ENCODE data around the gene SSBP3. TPM values are rescaled to one million over a fixed set of nuclear protein-coding genes. Genes with fewer than 3 reads are reported as not detected.
A peak's percentile ranks its signal among the peaks of the same experiment; 100 is the strongest.

Gene SSBP3
- total RNA-seq, 1 donor from 2014 or later, result 19.7 TPM

DNA sequence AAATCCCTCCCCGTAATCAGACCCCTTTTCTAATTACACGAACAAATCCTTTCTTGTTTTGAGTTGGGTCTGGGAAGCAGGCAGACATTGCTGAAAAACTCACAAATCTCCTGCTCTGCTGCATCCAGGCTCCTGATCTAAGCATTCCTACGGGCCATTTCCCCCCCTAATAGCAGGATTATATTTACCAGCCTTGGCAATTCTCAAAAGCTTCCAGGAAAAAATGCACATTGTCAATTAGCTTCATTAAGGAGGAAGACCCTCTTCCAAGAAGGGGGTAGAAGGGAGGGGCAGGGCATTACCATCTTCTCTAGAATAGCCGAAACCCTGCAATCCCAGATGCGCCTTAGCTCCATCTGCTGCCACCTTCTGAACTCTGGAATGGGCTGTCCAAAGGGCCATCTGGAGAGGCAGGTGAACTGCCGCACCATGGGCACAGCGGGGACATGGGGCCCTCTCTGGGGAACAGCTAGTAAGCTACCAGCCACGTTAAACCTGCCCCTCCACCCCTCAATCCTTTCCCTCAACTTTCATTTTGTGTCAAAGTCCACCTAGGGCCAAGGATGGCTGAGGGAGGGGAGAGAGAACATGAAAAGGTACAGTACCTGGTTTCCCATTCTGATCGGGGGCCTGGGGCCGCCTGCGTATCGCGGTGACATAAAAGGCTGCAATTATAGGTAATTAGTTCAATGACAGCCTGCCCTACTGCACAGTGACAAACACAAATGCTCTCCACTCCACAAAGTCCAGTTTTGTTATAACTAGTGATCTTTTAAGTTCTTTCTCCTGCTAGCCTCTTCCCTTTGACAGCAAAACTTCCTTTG, 149.5 kb downstream of the SSBP3 start:
- TF ChIP-seq, protein P1, sequence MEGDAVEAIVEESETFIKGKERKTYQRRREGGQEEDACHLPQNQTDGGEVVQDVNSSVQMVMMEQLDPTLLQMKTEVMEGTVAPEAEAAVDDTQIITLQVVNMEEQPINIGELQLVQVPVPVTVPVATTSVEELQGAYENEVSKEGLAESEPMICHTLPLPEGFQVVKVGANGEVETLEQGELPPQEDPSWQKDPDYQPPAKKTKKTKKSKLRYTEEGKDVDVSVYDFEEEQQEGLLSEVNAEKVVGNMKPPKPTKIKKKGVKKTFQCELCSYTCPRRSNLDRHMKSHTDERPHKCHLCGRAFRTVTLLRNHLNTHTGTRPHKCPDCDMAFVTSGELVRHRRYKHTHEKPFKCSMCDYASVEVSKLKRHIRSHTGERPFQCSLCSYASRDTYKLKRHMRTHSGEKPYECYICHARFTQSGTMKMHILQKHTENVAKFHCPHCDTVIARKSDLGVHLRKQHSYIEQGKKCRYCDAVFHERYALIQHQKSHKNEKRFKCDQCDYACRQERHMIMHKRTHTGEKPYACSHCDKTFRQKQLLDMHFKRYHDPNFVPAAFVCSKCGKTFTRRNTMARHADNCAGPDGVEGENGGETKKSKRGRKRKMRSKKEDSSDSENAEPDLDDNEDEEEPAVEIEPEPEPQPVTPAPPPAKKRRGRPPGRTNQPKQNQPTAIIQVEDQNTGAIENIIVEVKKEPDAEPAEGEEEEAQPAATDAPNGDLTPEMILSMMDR (IDR thresholded peaks at IDR 0.05; ENCODE audit: insufficient read depth, low read length, poor library complexity, severe bottlenecking), result no peak
- H3K36me3 ChIP-seq (ENCODE audit: control insufficient read depth, insufficient read depth, low read length), result no peaks in the 10 kb centered on the region
- H3K4me3 ChIP-seq (ENCODE audit: low read depth, low read length), result no peak overlapping the region
- H3K27me3 ChIP-seq (ENCODE audit: control insufficient read depth, insufficient read depth, low read length), result no peaks in the 10 kb centered on the region
- DNase-seq (ENCODE audit: low read depth), result no peak

DNA sequence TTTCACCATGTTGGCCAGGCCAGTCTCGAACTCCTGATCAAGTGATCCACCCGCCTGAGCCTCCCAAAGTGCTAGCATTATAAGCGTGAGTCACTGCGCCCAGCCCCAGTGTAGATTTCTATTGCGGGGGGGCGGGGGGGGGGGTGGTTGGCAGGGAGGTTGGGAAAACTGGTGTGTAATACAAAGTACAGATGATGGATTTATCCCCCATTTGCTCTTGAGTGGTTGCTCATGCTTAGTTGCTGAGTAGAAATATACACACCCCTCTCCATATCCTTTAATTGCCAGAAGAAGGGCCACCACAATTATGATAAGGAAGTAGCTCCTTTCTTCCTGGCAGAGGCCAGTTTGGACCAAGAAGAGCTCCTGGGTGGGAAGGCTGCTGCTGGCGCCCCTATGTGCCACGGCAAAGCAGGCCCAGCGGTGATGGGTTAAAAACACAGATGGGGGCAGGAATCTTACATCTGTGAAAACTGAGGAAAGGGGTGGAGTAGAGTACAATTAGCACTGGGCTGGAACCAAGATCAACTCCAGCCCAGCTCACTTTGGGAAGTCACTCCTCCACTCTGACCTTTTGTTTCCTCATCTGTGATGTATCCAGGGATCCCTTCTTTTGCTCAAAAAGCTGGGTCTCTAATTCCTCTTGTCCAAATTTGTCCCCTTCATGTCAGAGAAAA, 151.0 kb downstream of the SSBP3 start:
- Histone ChIP-seq H3K4me3 (ENCODE audit: low read depth, low read length) (no peak overlapping the region), H3K36me3 (ENCODE audit: control insufficient read depth, insufficient read depth, low read length) (no peaks in the 10 kb centered on the region), H3K27me3 (ENCODE audit: control insufficient read depth, insufficient read depth, low read length) (no peaks in the 10 kb centered on the region)
- DNase-seq (ENCODE audit: low read depth), result no peak
- TF ChIP-seq, protein P1 (IDR thresholded peaks at IDR 0.05; ENCODE audit: insufficient read depth, low read length, poor library complexity, severe bottlenecking), result no peak

DNA sequence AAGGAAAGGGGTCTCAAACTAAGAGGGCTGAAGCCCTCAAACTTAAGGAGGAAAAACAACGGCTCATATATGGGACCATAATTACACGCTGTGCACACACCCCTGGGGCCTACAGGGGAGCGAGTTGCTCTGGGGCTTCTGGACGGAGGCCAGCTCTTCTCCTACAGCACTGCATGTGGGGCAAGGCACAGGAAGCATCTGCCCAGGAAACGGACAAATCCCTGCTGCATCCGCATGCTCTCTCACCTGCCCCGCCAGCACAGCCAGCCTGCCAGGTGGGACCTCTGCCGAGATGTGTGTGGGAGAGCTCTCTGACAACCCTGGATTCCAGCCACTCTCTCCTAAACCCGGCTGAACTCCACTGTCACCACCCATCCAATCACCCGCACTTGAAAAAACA, 152.1 kb downstream of the SSBP3 start:
- no peak for DNase-seq (ENCODE audit: low read depth)
- no peak overlapping the region for H3K4me3 ChIP-seq (ENCODE audit: low read depth, low read length)

DNA sequence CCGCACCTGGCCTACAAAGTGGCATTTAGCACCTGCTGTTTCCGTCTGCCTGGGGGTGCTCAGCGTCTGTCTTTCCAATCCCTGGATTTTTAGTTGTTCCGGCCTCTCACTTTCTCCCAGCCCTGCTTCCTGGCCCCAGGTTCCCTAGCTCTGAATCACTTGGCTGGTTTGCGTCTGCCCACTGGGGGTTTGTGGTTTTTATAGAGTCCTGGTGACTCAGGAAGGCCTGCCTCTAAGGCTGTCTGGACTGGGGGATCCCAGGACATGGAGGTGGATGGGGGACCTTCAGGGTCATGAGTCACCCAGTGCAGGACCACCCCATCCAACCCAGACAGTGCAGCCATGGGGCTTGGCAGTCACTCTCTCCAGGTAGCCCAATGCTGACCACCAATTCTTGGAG, 152.7 kb downstream of the SSBP3 start:
- H3K4me3 ChIP-seq (ENCODE audit: low read depth, low read length), result no peak overlapping the region
- TF ChIP-seq, protein P1 (IDR thresholded peaks at IDR 0.05; ENCODE audit: insufficient read depth, low read length, poor library complexity, severe bottlenecking), result no peak
- H3K27me3 ChIP-seq (ENCODE audit: control insufficient read depth, insufficient read depth, low read length), result no peaks in the 10 kb centered on the region
- H3K36me3 ChIP-seq (ENCODE audit: control insufficient read depth, insufficient read depth, low read length), result no peaks in the 10 kb centered on the region
- peak; percentile 86 for DNase-seq (ENCODE audit: low read depth)

More for the DNA sequence above, 152.1 kb downstream of the SSBP3 start:
- Histone ChIP-seq H3K36me3 (ENCODE audit: control insufficient read depth, insufficient read depth, low read length) (no peaks in the 10 kb centered on the region), H3K27me3 (ENCODE audit: control insufficient read depth, insufficient read depth, low read length) (no peaks in the 10 kb centered on the region)
- TF ChIP-seq, protein P1 (IDR thresholded peaks at IDR 0.05; ENCODE audit: insufficient read depth, low read length, poor library complexity, severe bottlenecking), result no peak

DNA sequence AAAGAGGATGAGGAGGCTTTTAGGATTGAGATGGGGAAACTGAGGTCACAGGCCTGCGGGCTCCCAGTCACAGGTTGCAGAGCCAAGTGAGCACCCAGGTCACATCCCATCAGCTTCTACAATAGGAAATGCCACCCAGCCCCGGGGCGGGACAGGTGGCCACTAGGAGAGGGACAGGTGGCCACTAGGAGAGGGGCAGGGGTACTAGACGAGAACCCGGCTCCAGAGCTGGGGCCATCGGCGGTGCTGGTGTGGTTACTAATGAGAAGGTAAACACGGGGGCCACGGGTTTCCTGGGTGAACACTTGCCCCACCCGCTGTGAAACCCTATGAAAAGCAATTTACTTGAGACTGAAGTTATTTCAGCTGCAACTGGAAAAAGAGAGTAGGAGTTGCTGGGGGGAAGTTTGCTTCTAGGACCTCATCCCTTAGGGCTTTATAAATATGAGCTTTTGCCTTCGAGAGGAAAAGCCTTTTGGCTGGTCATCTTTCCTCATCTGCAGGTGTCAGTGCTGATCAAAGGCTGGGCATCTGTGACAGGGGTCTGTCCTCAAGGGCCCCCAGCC, 153.7 kb downstream of the SSBP3 start:
- no peak for DNase-seq (ENCODE audit: low read depth)
- Histone ChIP-seq H3K27me3 (ENCODE audit: control insufficient read depth, insufficient read depth, low read length) (no peaks in the 10 kb centered on the region), H3K4me3 (ENCODE audit: low read depth, low read length) (no peak overlapping the region), H3K36me3 (ENCODE audit: control insufficient read depth, insufficient read depth, low read length) (no peaks in the 10 kb centered on the region)
- TF ChIP-seq, protein P1 (IDR thresholded peaks at IDR 0.05; ENCODE audit: insufficient read depth, low read length, poor library complexity, severe bottlenecking), result no peak

Measured in kidney epithelial cell (primary cell).